ENCODE measurements around the gene CKMT1A. TPM values are rescaled to one million over a fixed set of nuclear protein-coding genes. Genes with fewer than 3 reads are reported as not detected.
A peak's percentile ranks its signal among the peaks of the same experiment; 100 is the strongest.
"Not testable (repeated sequence)": the region's sequence is repeated elsewhere in the genome, so short reads cannot be mapped to it uniquely, and the experiment has no call there.

CKMT1A gene
- total RNA-seq, result not detected

DNA sequence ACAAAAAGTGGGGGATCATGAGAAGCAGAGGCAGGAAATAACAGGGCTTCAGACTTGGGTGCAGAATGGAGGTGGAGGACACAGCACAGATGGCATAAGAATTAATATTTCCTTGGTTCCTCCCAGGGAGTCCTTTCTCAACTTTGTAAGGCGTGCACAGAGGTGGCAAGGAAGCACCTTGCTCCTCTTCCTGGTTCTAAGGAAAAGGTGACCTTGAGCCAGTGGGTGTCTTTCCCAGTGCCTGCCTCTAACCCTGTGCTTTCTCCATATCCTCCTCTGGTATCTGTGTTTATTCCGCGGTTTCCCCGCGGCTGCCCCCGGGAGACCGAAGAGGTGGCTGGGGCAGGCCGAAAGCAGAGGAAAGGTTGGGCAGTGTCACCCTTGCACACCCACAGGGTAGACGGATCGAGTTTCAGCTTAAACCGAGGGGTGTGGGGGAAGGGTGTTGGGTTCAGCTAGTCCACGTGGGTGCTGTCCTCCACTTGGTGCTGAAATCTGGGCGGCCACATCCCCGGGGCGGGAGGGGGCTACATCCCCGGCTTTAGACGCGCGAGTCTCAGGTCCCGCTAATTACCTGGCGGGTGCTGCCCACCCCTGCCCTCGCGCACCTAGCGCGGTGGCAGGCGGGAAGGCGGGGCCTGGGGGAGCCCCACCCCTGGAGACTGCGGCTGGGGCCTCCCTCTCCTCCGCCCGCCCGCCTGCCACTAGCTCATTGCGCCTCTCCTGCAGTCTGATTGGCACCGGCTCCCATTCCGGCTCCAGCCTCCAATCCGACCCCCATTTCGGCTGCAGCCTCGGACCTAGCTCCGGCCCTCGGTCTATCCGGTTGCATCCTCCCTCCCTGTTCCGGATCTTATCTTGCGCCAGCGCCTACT, at the start of gene CKMT1A:
CKMT1A (plus strand) TSS at position 712 of the 875 bp plus-strand sequence. CDS start 192 bp downstream, outside the sequence.
- DNase-seq (ENCODE audit: low spot score), result not testable (repeated sequence)
- peak; percentile 32 for ATAC-seq

- ATAC-seq, result peak; percentile 26
Observed at GRCh38 chr15:43648649-43649429, 44.8 kb upstream of the CKMT1A start, which contains the start of gene CATSPER2. Gene CATSPER2 (minus strand): TSS chr15:43648844. CDS start chr15:43648061, 783 bp downstream.

DNA sequence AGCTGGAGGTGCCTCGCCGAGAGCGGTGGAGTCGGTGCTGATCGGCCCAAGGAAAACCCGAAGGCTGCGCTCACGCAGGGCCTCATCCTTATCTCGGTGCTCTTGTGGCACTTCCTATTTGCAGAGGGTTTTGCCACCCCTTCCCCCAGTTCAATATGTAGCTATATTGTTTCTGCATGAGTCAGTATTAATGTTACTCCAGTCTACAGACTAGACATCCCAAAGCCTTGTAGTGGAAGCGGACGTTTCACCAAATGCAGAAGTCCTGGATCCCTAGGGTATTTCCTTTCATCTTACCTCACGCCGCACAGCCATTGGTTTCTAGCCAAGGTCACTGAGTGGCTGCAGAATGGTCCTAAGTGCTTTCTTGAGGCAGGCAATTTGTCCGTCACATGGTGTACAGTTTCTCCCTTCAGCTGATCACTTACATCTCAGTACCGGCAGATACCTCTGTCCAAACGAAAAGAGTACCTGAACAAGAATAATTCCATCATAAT, 44.2 kb upstream of the CKMT1A start:
- ATAC-seq, result peak; percentile 17
- not testable (repeated sequence) for DNase-seq (ENCODE audit: low spot score)

More at GRCh38 chr15:43648649-43649429, 44.8 kb upstream of the CKMT1A start, which contains the start of gene CATSPER2:
- no peak for DNase-seq (ENCODE audit: low spot score)

DNA sequence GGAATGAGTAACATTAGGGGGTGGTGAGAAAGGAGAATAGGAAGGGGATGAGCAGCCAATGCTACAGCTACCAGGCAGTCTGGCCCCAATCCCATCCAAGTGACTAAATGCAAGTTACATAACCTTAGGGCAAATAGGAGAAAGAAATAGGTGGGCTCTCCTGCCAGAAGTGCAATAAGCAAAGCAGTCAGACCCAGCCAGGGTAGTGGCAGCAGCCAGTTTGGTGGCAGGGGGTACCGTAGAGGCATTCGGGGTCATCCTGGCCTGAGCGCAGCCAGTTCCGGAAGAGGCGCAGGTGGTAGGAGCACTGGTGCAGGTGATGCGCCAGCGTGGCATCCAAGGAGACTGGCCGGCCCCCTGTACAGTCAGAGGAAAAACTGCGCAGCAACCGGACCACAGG, 33.9 kb upstream of the CKMT1A start:
- not testable (repeated sequence) for ATAC-seq

GRCh38 chr15:43662293-43662692, 31.4 kb upstream of the CKMT1A start:
- not testable (repeated sequence) for ATAC-seq

More for the DNA sequence above, 33.9 kb upstream of the CKMT1A start:
- DNase-seq (ENCODE audit: low spot score), result not testable (repeated sequence)

GRCh38 chr15:43663333-43663732, 30.3 kb upstream of the CKMT1A start:
- not testable (repeated sequence) for DNase-seq (ENCODE audit: low spot score); ATAC-seq

More at GRCh38 chr15:43662293-43662692, 31.4 kb upstream of the CKMT1A start:
- DNase-seq (ENCODE audit: low spot score), result not testable (repeated sequence)

DNA sequence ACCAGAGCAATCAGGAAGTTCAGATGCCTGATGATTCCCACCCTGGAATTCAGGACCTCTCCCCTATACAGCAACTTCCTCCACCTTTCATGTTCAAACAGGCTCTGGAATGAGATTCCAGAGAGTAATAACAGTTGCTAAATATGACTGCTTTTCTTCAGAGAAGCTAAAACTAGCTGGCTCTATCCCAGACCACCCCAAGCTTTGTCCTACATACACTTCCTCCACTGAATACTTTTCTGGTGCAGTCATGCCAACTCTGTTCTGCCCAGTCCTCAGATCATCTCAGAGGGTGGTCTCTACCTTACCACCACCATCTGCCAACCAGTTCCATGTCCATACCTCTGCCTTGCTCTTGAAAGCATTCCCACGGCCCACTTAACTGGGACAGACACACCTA, 27.5 kb upstream of the CKMT1A start:
- DNase-seq (ENCODE audit: low spot score); ATAC-seq: not testable (repeated sequence)

DNA sequence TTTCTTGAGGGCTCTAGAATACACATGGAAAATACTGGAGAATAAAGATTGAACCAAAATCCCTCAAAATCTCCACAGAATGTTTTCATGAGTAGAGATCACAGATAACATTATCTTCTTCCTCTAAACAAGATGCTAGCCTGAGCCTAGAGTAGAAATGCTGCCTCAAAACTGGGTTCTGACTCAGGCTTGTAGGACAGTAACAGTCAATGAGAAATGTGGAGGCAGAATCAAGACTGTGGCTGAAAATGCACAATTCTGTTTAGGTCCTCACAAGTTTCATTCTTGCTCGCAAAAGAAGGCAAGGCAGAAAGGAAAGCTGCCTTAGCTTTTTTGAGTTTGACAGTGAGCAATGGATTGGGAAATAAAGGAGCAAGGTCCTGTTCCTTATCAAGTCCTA, 19.5 kb upstream of the CKMT1A start:
- not testable (repeated sequence) for DNase-seq (ENCODE audit: low spot score); ATAC-seq

GRCh38 chr15:43689604-43690301, 3.9 kb upstream of the CKMT1A start:
- peak; percentile 99 for ATAC-seq
- DNase-seq (ENCODE audit: low spot score), result not testable (repeated sequence)

- ATAC-seq; DNase-seq (ENCODE audit: low spot score): not testable (repeated sequence)
Observed at GRCh38 chr15:43692679-43693078, 980 bp upstream of the CKMT1A start.

- no peak for DNase-seq (ENCODE audit: low spot score)
- no peak for ATAC-seq
Observed at GRCh38 chr15:43702174-43702573, 8.5 kb downstream of the CKMT1A start.

DNA sequence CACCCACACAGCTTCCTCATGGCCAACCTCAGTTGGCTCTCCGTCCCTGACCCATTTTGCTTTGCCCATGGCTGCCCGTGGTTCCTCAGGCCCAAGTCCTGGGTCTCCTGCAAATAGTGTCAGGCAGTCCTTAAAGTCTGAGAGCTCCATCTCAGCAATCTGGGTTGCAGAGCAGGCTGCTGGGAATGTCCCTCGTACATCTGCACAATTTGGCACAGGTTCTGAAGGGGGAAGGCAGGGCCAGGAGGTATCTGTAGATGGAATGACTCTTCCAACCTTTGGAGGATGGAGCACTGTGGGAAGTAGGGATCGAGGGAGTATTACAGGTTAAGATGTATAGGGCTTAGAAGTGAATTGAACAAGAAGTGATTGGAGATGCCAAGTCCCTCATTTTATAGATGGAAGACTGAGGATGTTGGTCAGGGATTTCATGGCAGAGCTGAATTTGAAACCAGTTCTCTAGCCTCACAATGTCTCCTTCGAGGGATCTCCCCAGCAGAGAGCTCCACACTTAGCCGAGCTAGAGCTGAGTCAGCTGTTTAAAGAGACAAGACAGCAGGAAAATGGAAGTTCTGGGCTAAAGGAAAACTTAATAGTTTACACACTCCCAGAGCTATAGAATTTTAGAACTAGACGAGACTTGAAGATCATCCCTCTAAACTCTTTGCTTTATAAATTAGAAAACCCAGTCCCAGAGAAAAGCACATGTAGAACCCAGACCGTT, 9.2 kb downstream of the CKMT1A start:
- DNase-seq (ENCODE audit: low spot score), result no peak
- ATAC-seq, result no peak

DNA sequence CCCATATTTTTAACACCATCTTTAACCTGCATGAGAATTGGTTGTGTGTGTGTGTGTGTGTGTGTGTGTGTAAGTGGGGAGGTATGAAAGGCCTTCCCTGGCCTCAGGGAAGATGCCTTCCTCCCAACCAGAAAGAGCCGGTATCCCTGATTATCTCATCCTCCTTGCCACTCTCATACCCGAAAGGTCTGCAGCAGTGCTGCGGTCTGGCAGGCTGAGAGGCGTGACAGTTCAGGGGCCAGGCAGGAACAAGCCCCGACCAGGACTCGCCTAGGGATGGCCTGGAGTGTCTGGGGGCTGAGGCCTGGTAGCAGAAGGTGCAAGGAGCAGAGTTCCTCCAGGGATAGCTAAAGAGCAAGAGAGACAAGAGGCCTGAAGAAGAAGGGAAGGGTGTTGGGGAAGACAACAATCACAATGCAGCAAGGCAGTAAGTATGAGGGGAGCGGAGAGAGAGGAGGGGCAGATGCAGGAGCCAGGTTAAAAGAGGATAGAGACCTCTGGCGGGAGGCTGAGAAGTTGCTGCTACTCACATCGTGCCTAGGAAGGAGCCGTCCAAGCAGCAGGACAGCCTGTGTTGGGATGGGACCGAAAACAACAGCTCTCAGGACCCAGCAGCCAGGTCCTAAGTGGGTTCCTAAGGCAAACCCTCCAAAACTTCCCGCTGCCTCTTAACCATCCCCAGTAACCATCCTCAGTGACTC, 16.9 kb downstream of the CKMT1A start:
- not testable (repeated sequence) for ATAC-seq; DNase-seq (ENCODE audit: low spot score)

GRCh38 chr15:43723151-43723550, 29.5 kb downstream of the CKMT1A start:
- DNase-seq (ENCODE audit: low spot score), result no peak
- ATAC-seq, result no peak

DNA sequence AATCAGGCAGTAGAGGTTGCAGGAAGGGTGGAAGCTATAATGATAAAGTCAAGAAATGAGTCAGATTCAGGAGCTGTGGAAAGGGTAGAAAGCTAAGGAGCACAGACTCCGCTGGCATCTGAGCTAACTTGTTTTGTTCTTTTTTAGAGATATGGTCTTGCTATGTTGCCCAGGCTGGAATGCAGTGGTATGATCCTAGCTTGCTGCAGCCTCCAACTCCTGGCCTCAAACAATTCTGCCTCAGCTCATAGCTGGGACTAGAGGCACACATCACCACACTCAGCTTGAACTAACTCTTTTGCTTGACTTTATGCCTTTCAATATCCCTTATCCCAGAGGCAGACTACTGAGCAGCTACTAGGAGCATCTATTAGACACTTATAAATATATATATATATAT, 32.6 kb downstream of the CKMT1A start:
- not testable (repeated sequence) for DNase-seq (ENCODE audit: low spot score); ATAC-seq

DNA sequence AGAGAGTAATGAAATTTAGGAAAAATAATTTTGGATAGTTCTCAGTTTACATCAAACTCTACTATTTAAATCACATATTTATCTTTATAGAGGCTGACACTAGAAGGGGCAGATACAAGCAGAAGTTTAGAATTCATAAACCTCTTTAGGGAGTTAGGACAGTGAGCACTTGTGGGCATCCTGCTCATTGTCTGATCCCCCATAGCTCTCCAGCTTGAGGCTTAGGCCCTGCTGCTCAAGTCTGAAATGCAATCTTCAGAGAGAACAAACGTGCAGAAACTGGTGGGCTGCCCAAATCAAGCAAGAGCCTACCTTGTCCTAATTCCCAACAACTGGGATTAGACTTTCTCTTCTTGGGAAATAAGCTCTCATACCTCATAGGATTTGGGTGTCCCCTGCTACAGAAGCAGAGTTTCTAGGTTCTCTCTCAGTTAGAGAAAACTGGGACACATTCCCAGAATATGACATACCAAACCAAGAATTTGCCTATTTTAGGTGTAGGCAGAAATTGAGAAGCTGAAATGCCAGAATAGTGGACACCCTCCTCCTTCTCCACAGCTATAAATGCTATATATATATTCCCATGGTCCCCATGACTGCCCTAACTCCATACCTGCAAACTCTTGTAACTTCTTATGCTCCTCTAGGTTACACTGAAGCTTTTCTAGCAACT, 34.5 kb downstream of the CKMT1A start:
- DNase-seq (ENCODE audit: low spot score); ATAC-seq: not testable (repeated sequence)

DNA sequence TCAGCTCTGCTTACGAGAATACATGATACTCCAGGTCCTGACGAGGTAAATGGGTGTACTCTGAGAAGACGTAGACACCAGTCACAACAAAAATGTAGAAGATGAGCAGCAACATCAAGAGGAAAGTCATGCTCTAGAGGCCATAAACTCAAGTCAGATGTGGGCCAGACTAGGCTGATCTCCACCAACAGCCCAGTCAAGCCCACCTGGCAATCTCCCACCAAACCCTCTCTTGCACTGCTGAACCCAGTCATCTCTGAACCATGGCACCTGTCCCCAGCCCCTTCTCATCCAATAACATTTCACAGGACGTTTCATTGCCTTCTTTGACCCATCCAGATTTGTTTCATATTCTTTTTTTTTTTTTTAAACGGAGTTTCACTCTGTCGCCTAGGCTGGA, 41.8 kb downstream of the CKMT1A start:
- ATAC-seq, result no peak
- DNase-seq (ENCODE audit: low spot score), result no peak

DNA sequence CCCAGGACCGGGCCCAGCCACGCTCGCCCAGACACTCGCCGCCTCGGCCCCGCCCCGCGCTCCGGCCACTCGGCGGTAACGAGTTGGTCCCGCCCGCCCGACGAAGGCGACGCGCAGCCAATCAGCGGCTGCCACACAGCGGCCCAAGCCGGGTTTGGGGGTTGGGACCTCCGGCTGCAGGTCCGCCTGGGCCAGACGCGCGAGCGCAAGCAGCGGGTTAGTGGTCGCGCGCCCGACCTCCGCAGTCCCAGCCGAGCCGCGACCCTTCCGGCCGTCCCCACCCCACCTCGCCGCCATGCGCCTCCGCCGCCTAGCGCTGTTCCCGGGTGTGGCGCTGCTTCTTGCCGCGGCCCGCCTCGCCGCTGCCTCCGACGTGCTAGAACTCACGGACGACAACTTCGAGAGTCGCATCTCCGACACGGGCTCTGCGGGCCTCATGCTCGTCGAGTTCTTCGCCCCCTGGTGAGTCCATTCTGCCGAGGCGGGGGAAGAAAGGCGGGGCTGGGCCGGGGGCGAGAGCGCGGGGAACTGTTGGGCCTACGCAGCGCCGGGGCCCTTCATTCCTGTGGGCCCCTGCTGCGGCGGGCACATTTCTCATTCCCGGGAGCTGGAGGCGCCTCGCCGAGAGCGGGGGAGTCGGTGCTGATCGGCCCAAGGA, 52.7 kb downstream of the CKMT1A start, which contains the start of gene PDIA3:
PDIA3 (plus strand) TSS at position 194 of the 658 bp plus-strand sequence; CDS start at position 296, 102 bp downstream.
- DNase-seq (ENCODE audit: low spot score), result peak; percentile 97
- ATAC-seq, result peak; percentile 96

All from left lobe of liver (tissue), 2 donors.